Stimulated activated CD8-positive, alpha-beta memory T cell treated with anti-CD3 and anti-CD28 coated beads, Interleukin-12 subunit alpha, Interleukin-12 subunit beta, amount 100 ng/mL, for 4 hours (primary cell): Measurements from ENCODE around the gene TEX264.
"Not testable (repeated sequence)": the region's sequence is repeated elsewhere in the genome, so short reads cannot be mapped to it uniquely, and the experiment has no call there.

Experiments
- DNase-seq: peaks from one replicate; pipeline ENCODE4 v3.0.0-alpha.2; 2020; ENCODE audit warnings: low read depth

Gene TEX264

DNA sequence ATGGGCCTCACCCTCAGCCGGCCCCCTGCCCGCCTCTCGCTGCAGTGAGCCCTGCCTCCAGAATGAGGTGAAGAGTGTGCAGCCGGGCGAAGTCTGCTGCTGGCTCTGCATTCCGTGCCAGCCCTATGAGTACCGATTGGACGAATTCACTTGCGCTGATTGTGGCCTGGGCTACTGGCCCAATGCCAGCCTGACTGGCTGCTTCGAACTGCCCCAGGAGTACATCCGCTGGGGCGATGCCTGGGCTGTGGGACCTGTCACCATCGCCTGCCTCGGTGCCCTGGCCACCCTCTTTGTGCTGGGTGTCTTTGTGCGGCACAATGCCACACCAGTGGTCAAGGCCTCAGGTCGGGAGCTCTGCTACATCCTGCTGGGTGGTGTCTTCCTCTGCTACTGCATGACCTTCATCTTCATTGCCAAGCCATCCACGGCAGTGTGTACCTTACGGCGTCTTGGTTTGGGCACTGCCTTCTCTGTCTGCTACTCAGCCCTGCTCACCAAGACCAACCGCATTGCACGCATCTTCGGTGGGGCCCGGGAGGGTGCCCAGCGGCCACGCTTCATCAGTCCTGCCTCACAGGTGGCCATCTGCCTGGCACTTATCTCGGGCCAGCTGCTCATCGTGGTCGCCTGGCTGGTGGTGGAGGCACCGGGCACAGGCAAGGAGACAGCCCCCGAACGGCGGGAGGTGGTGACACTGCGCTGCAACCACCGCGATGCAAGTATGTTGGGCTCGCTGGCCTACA is 44.4 kb downstream of the TEX264 start:
- no peak for DNase-seq

DNA sequence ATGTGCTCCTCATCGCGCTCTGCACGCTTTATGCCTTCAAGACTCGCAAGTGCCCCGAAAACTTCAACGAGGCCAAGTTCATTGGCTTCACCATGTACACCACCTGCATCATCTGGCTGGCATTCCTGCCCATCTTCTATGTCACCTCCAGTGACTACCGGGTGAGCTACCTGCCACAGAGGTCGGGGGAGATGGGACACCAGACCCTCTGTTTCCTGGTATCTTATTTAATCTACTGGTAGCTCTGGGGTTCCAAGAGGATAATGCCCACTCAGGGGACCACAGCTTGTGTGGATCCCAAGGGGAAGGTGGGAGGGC is 44.9 kb downstream of the TEX264 start:
- no peak for DNase-seq

DNA sequence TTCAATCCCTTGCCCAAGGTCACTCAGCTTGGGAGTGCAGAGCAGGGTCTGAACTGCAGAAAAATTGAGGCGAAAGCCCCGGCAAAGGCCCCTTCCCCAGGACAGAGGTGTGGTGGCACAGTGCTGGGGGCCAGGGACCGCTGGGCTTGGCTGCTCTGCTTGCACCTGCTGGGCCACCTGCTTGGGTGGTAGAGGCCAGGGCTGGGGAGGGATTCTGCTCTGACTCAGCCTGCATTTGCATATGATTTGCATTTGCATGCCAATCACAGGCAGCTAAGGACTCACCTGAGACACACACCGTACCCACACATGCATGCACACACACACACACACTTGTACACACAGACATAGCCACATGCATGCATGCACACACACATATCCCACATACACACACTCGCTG is 45.8 kb downstream of the TEX264 start:
- no peak for DNase-seq

DNA sequence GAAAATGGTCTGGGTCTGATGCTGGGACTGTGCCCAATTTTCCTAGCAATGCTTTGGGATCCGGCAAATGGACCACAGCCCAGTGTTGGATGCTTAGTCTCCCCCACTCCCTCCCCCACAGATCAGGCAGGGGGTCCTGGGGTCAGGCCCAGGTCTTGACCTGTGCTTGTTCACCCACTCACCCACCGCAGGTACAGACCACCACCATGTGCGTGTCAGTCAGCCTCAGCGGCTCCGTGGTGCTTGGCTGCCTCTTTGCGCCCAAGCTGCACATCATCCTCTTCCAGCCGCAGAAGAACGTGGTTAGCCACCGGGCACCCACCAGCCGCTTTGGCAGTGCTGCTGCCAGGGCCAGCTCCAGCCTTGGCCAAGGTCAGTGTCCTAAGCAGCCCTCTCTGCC is 46.4 kb downstream of the TEX264 start:
- DNase-seq: no peak

DNA sequence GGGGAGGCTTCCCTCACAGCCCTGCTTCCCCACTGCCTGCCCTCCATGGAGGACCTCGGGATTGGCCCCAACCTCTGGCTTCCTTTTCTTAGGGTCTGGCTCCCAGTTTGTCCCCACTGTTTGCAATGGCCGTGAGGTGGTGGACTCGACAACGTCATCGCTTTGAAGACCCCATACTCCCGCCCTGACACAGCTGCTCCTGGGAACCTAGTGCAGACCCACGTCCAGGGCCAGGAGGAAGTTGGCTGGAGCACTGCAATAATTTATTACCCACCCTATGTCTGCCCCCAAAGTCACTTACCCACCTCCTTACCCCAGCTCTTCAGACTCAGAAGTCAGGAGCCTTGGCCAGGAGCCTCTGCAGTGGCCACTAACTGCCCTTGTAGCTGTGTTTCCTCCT is 46.9 kb downstream of the TEX264 start:
- no peak for DNase-seq

GRCh38 chr3:51718547-51719409 is 47.7 kb downstream of the TEX264 start:
- no peak for DNase-seq

DNA sequence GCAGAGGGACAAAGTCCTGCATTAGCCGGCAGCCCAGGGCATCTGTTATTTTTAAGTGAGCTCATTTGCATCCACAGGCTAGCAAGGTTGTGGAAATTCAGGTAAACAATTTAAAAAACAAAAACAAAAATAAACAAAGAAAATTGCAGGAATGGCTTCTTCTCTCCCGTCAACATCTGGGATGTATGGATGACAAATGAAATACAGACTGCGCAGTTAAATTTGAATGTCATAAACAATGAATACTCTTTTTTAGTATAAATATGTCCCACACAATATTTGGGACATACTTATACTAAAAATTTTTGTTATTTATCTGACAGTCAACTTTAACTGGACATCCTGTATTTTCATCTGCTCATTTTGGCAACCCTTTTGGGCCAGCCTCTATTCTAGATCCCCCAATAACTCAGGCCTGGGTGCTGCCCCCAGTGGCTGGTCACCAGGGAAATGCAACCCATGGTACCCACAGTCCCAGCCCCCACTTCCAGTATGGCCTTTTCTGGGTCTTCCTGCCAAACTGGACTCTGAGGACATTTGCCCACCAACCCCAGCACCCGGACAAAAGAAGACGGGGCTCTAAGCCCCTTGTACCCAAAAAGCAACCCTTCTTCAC is 48.5 kb downstream of the TEX264 start:
- no peak for DNase-seq

DNA sequence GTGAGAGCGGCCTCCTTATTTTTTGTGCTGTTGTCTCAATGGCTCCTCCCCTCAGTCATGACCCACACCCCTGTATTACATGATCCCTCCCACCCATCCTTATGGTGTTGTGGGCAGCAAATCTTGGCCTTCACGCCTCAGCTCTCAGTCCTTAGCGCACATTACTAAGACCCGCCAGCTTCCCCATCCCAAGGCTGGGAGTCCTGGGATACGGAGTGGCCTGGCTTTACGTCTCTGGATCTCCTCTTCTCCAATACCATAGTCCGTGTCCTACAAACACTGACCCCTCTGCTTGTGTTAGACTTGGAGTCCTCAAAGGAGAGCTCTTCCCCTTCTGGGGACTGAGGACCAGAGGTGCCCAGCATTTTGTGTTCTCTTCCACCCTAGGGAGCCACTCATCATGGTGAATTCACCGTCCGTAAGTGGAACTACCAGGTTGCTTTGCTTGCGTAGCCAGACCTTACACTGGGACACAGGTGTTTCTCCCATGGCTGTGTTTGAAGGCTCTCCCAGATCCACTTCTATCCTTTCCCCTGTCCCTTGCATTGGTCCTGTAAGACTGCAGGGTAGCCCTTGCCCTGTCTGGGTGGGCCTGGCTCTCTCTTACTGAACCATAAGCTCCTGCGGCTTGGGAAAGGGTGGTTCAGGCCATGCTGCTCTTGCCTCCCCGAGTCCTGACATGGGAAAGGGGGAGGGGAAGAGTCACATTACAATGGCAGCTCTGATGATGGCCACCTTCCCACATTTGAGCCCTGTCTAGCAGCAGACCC is 49.4 kb downstream of the TEX264 start:
- no peak for DNase-seq

GRCh38 chr3:51721062-51721745 is 50.2 kb downstream of the TEX264 start:
- DNase-seq: no peak

GRCh38 chr3:51722362-51722761 is 51.3 kb downstream of the TEX264 start:
- DNase-seq: no peak

GRCh38 chr3:51727500-51727899 is 56.4 kb downstream of the TEX264 start:
- DNase-seq: no peak

DNA sequence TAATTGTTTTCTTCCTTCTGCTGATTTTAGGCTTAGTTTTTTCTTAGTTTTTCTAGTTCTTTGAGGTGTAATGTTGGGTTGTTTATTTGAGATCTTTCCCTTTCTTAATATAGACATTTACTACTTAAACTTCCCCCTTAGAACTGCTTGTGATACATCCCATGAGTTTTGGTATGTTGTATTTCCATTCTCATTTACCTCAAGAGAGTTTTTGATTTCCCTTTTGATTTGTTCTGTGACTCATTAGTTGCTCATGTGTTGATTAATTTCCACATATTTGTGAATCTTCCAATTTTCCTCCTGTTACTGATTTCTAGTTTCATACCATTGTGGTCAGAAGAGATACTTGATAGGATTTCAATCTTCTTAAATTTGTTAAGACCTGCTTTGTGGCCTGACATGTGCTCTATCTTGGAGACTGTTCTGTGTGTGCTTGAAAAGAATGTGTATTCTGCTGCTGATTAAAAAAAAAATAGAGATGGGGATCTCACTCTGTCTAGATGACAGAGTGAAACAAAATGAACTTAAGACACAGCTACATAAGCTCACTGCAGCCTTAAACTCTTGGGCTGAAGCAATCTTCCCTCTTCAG is 58.1 kb downstream of the TEX264 start:
- no peak for DNase-seq

DNA sequence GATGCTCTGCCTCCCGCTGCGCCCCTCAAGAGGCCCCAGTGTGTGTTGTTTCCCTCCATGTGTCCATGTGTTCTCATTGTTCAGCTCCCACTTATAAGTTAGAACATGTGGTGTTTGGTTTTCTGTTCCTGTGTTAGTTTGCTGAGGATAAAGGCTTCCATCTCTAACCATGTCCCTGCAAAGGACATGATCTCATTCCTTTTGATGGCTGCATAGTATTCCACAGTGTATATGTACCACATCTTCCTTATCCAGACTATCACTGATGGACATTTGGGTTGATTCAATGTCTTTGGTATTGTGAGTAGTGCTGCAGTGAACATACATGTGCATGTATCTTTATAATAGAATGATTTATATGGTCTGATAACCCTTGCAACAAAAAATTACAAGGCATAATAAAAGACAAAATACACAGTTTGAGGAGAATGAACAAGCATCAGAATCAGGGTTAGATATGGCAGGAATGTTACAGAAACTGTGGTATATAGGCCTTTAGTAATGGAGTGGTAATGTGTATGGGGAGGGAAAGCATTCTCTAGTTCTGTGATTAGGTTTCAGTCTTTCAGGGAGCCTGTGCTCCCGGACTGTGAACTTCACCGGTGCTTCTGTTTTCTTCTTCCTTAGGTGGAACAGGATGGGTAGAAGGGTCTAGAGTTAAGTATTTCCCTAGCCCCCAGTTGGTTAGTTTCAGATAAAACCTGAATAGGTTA is 63.0 kb downstream of the TEX264 start:
- no peak for DNase-seq

GRCh38 chr3:51734572-51734907 is 63.5 kb downstream of the TEX264 start:
- no peak for DNase-seq

- no peak for DNase-seq
Measured at GRCh38 chr3:51735039-51735438, 64.0 kb downstream of the TEX264 start.

DNA sequence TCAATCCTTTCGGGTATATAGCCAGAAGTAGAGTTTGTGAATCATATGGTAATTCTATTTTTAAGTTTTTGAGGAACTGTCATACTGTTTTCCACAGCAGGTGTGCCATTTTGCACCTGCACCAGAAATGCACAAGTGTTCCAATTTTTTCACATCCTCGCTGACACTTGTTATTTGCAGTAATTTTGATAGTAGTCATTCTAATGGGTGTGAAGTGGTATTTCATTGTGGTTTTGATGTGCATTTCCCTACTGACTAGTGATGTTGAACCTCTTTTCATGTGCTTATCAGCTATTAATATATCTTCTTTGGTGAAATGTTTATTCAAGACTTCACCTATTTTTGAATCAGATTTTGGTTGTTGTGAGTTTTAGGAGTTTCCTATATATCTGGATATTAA is 64.9 kb downstream of the TEX264 start:
- DNase-seq: no peak

DNA sequence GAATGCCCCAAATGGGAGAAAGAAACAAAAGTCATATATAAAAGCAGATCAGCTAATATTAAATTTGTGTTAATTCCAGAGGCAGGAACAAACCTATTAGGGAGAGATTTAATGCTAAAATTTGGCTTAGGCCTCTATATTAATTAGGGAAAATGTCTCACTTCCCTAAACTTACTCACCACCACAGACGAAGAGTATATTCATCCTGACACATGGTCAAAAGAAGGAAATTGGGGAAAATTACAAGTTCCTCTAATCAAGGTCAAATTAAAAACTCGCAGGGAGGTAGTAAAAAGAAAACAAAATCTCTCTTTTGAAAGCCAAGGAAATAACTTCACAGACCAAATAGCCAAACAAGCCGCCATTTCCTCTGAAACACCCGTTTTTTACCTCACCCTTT is 68.1 kb downstream of the TEX264 start:
- no peak for DNase-seq

GRCh38 chr3:51742320-51742719 is 71.3 kb downstream of the TEX264 start:
- not testable (repeated sequence) for DNase-seq

GRCh38 chr3:51742978-51743377 is 71.9 kb downstream of the TEX264 start:
- not testable (repeated sequence) for DNase-seq

- DNase-seq: no peak
Measured at GRCh38 chr3:51747840-51748239, 76.8 kb downstream of the TEX264 start.

DNA sequence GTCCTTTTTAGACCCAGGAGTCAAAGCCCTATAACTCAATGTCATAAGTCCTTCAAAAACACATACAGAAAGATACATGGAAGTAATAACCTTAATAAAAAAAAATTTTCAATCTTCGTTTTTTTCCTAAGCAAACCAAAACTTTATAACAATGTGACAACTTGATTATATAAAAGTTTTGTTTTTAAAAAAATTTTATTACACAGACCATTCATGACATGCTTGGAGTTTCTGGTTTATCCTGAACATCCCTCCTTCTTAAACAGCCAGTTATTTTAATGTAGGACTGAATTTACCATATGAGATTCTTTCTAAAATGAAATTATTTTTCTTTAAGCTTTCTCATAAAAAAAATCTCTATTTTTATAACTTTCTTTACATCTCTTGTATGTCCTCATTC is 77.3 kb downstream of the TEX264 start:
- no peak for DNase-seq
